Spleen (tissue), 11 donors: ENCODE data around the gene THUMPD1. TPM values are rescaled to one million over a fixed set of nuclear protein-coding genes. Genes with fewer than 3 reads are reported as not detected.

Experiments
- DNase-seq: peaks from one replicate; pipeline ENCODE4 v3.0.0-alpha.2; 2020
- H3K27ac ChIP-seq, 8 donors: fragments of 200-600 bp; sonication (generic) in 7 of 8; 1 replicate in 4 of 8; 2 replicates in 4 of 8; pipeline versions ENCODE4 v1.5.0 to v1.8.0; 2016 to 2021; ENCODE audit warnings: inconsistent platforms in 4 of 8, mild to moderate bottlenecking in 4 of 8, moderate library complexity in 1 of 8
- H3K27me3 ChIP-seq, 7 donors: fragments of 200-600 bp; sonication (generic) in 6 of 7; replicated peaks in 1 of 7; 1 replicate in 4 of 7; 2 replicates in 3 of 7; pipeline versions ENCODE4 v1.5.0 to v1.8.0; 2016 to 2021; ENCODE audit warnings: inconsistent platforms in 3 of 7, mild to moderate bottlenecking in 1 of 7
- H3K36me3 ChIP-seq, 6 donors: fragments of 200-600 bp; sonication (generic) in 5 of 6; 1 replicate in 4 of 6; 2 replicates in 2 of 6; pipeline versions ENCODE4 v1.5.0 to v1.8.0; 2016 to 2021; ENCODE audit warnings: inconsistent platforms in 2 of 6
- H3K4me1 ChIP-seq, 6 donors: fragments of 200-600 bp; sonication (generic) in 5 of 6; 1 replicate in 3 of 6; 2 replicates in 3 of 6; pipeline versions ENCODE4 v1.5.0 to v1.8.0; 2016 to 2021; ENCODE audit warnings: inconsistent platforms in 3 of 6
- H3K4me3 ChIP-seq, 8 donors: fragments of 200-600 bp; sonication (generic) in 7 of 8; 1 replicate in 4 of 8; 2 replicates in 4 of 8; pipeline versions ENCODE4 v1.5.0 to v1.8.0; 2016 to 2021; ENCODE audit warnings: inconsistent platforms in 4 of 8, mild to moderate bottlenecking in 4 of 8, moderate library complexity in 2 of 8
- H3K9me3 ChIP-seq, 8 donors: fragments of 200-600 bp; sonication (generic) in 7 of 8; 1 replicate in 4 of 8; 2 replicates in 4 of 8; pipeline versions ENCODE4 v1.5.0 to v1.8.0; 2016 to 2021; ENCODE audit warnings: inconsistent platforms in 4 of 8
- CTCF ChIP-seq, 11 experiments: fragments of 200-600 bp in 7 of 11; fragments of 450-650 bp in 4 of 11; sonication (generic) in 4 of 11; IDR thresholded peaks in 8 of 11; conservative IDR thresholded peaks in 3 of 11; 1 replicate in 7 of 11; 2 replicates in 4 of 11; pipeline versions ENCODE4 v1.4.0 to v1.8.0; 2016 to 2021; ENCODE audit warnings: antibody characterized with exemption in 11 of 11, inconsistent platforms in 4 of 11, mild to moderate bottlenecking in 1 of 11
- POLR2A ChIP-seq, 3 donors: fragments of 450-650 bp; IDR thresholded peaks; one replicate each; pipeline ENCODE4 v1.5.1; 2017; ENCODE audit warnings: antibody characterized with exemption in 3 of 3, mild to moderate bottlenecking in 1 of 3
- POLR2AphosphoS5 ChIP-seq, 3 donors: sonication (generic); formaldehyde crosslinking; IDR thresholded peaks; one replicate each; pipeline ENCODE4 v1.5.1; 2017; ENCODE audit warnings: antibody characterized with exemption in 3 of 3
- WGBS, 5 donors: extraction: QIAGEN DNeasy Blood & Tissue Kit in 3 of 5; methylation state at CpG; one replicate each; pipeline versions ENCODE4 v1.1.5 to v1.1.7; 2013 to 2018; 5-methylcytosine and 5-hydroxymethylcytosine counted together
- intact Hi-C: fragments of 100-400 bp; cut with DNase I; formaldehyde crosslinking; loops from one replicate; pipeline ENCODE4 v1.15.0; 2023; ENCODE audit warnings: low total_unique reads
- polyA plus RNA-seq, 3 donors: library from polyadenylated mRNA; stranded (reverse); fragments of 200-250 nt; gene quantifications; one replicate each; pipeline ENCODE4 v1.2.1, GENCODE V29; 2013
- total RNA-seq, 7 donors: library from RNA; depleted of rRNA in 3 of 7; stranded (reverse); fragments of >200 nt in 3 of 7; fragmentation: NEBNext Ultra II Directional in 4 of 7; extraction: Animal tissue kit (Norgen Biotek cat#: 25700) in 4 of 7; gene quantifications; one replicate each; pipeline versions ENCODE4 v1.1.0 to v1.2.1, GENCODE V29; 2016 to 2021
- donor health status: healthy with polysubstance abuse.
- donor health status: DM: no; HTN: no; CAD: no; lungs with moderate emphysema.
- donor health status: DM: no; HTN: no; CAD: no.
- donor health status: Bipolar disorder and iron deficiency.
- donor health status: healthy.
- donor health status: DM: no; HTN: no; CAD: no.
- donor health status: DM: yes; HTN: yes; CAD: no.

The THUMPD1 gene
- total and polyA plus RNA-seq, 10 donors: 17.1 to 63.1 (median 37.0) TPM

GRCh38 chr16:20768818-20769217 is 27.2 kb upstream of the THUMPD1 start:
- Histone ChIP-seq H3K36me3 (no peaks in the 10 kb centered on the region), H3K9me3 (no peaks in the 10 kb centered on the region), H3K27me3 (no peaks in the 10 kb centered on the region), H3K4me1 (peaks cover 0 to 10% (median 6%) of the 10 kb centered on the region in 6 donors), H3K27ac (no peak overlapping the region), H3K4me3 (no peak overlapping the region)
- intact Hi-C loops: no loop called here
- no peak for DNase-seq
- 24 to 84% (median 45%) methylated on average over 1 of the region's 1 CpG for WGBS, 5 donors
- TF ChIP-seq POLR2A (IDR thresholded peaks at IDR 0.05) (no peak), POLR2AphosphoS5 (IDR thresholded peaks at IDR 0.05) (no peak), CTCF (IDR thresholded peaks at IDR 0.05 in 8 of 11, conservative IDR thresholded peaks at IDR 0.05 in 3 of 11) (no peak)

GRCh38 chr16:20768121-20768520 is 26.5 kb upstream of the THUMPD1 start:
- WGBS, 5 donors: 87 to 100% (median 96%) methylated on average over 1 of the region's 1 CpG
- TF ChIP-seq POLR2AphosphoS5 (IDR thresholded peaks at IDR 0.05) (no peak), CTCF (IDR thresholded peaks at IDR 0.05 in 8 of 11, conservative IDR thresholded peaks at IDR 0.05 in 3 of 11) (no peak), POLR2A (IDR thresholded peaks at IDR 0.05) (no peak)
- H3K4me3 ChIP-seq: no peak overlapping the region

GRCh38 chr16:20767577-20767976 is 26.0 kb upstream of the THUMPD1 start:
- no peaks in the 10 kb centered on the region for H3K9me3 ChIP-seq
- no peak overlapping the region for H3K27ac ChIP-seq
- H3K36me3 ChIP-seq: no peaks in the 10 kb centered on the region
- no peak overlapping the region for H3K4me3 ChIP-seq
- H3K4me1 ChIP-seq: peaks cover 0 to 20% (median 13%) of the 10 kb centered on the region in 6 donors
- DNase-seq: no peak
- intact Hi-C loops: no loop called here
- TF ChIP-seq POLR2AphosphoS5 (IDR thresholded peaks at IDR 0.05): no peak
- TF ChIP-seq CTCF (IDR thresholded peaks at IDR 0.05 in 8 of 11, conservative IDR thresholded peaks at IDR 0.05 in 3 of 11): no peak
- TF ChIP-seq POLR2A (IDR thresholded peaks at IDR 0.05): no peak
- H3K27me3 ChIP-seq: no peaks in the 10 kb centered on the region

More at GRCh38 chr16:20768121-20768520, 26.5 kb upstream of the THUMPD1 start:
- no peak for DNase-seq
- intact Hi-C loops: no loop called here
- Histone ChIP-seq H3K36me3 (no peaks in the 10 kb centered on the region), H3K27me3 (no peaks in the 10 kb centered on the region), H3K27ac (no peak overlapping the region), H3K9me3 (no peaks in the 10 kb centered on the region), H3K4me1 (peaks cover 0 to 14% (median 9%) of the 10 kb centered on the region in 6 donors)

GRCh38 chr16:20766294-20766693 is 24.7 kb upstream of the THUMPD1 start:
- no peak for DNase-seq
- WGBS, 5 donors: 91 to 97% (median 94%) methylated on average over 5 of the region's 5 CpGs
- TF ChIP-seq CTCF (IDR thresholded peaks at IDR 0.05 in 8 of 11, conservative IDR thresholded peaks at IDR 0.05 in 3 of 11) (no peak), POLR2AphosphoS5 (IDR thresholded peaks at IDR 0.05) (no peak), POLR2A (IDR thresholded peaks at IDR 0.05) (no peak)
- H3K36me3 ChIP-seq: no peaks in the 10 kb centered on the region
- H3K27ac ChIP-seq: no peak overlapping the region
- intact Hi-C loops: no loop called here
- no peaks in the 10 kb centered on the region for H3K27me3 ChIP-seq
- H3K4me1 ChIP-seq: peaks cover 0 to 23% (median 13%) of the 10 kb centered on the region in 6 donors
- H3K9me3 ChIP-seq: no peaks in the 10 kb centered on the region
- H3K4me3 ChIP-seq: no peak overlapping the region
